HepG2 (cell line): ENCODE results near the gene GUSB. TPM values are rescaled to one million over a fixed set of nuclear protein-coding genes. Genes with fewer than 3 reads are reported as not detected.

ENCODE experiments used
- ATAC-seq: fragments of 200-7000 bp; cut with Tn5 transposase; 3 replicates; pipeline ENCODE4 v1.9.1; 2020; ENCODE audit warnings: mild to moderate bottlenecking, moderate library complexity
- BruUV-seq: library from RNA; stranded (reverse); fragments of 400-500 nt; replicated peaks from 2 replicates; lab custom pipeline; 2021; lab: Mats Ljungman, UMichigan
- CTCF ChIA-PET: fragments of 300-600 bp; formaldehyde crosslinking; extraction: SDS; loops from one replicate; lab custom pipeline; 2021; ENCODE audit warnings: low total read pairs, inconsistent platforms, low intra/inter-chr PET ratio; lab: Yijun Ruan, JAX
- POLR2A ChIA-PET: fragments of 350-600 bp; sonication (Branson Sonifier 250); formaldehyde crosslinking; loops from one replicate; lab custom pipeline; 2020; ENCODE audit warnings: antibody characterized with exemption, inconsistent platforms; lab: Yijun Ruan, JAX
- DNase-seq: peaks from one replicate; pipeline ENCODE4 v3.0.0-alpha.2; 2015; ENCODE audit warnings: low spot score
- FAIRE-seq: peaks from 3 replicates; lab custom pipeline; 2011; peaks lifted over from hg19 to GRCh38; lab: Jason Lieb, UNC
- H2AFZ ChIP-seq: one replicate; pipeline ENCODE4 v1.6.1; 2011; ENCODE audit warnings: low read length, inconsistent platforms
- H3K27ac ChIP-seq: fragments of 300-600 bp; 3 replicates; pipeline ENCODE4 v1.8.0; 2011; ENCODE audit warnings: mixed run types, mild to moderate bottlenecking, mixed read lengths, low read length, inconsistent platforms; ENCODE audit not compliant: insufficient read depth; ENCODE audit errors: extremely low read length
- H3K27me3 ChIP-seq, 2 experiments: fragments of 200-600 bp in 1 of 2; 2 replicates in 1 of 2; 3 replicates in 1 of 2; pipeline versions ENCODE4 v1.6.0 to v1.8.0; 2011; ENCODE audit warnings: low read length in 2 of 2, mild to moderate bottlenecking in 2 of 2, moderate library complexity in 2 of 2, inconsistent platforms in 1 of 2; ENCODE audit not compliant: insufficient read depth in 2 of 2, control insufficient read depth in 1 of 2
- H3K36me3 ChIP-seq, 2 experiments: fragments of 200-600 bp in 1 of 2; replicated peaks in 1 of 2; 2 replicates in 1 of 2; 3 replicates in 1 of 2; pipeline versions ENCODE4 v1.5.1 to v1.8.0; 2011; ENCODE audit warnings: low read length in 2 of 2, inconsistent platforms in 1 of 2; ENCODE audit not compliant: insufficient read depth in 2 of 2, control insufficient read depth in 1 of 2
- H3K4me1 ChIP-seq: 2 replicates; pipeline ENCODE4 v1.5.1; 2012; ENCODE audit warnings: low read length, inconsistent platforms; ENCODE audit not compliant: insufficient read depth
- H3K4me2 ChIP-seq: 2 replicates; pipeline ENCODE4 v1.6.0; 2011; ENCODE audit warnings: low read depth, low read length, inconsistent platforms
- H3K4me3 ChIP-seq, 3 experiments: fragments of 200-600 bp in 1 of 3; sonication (generic), shearing (Covaris generic) in 1 of 3; replicated peaks in 1 of 3; 2 replicates each; pipeline ENCODE4 v1.5.1; 2011 to 2016; ENCODE audit warnings: low read length in 3 of 3, inconsistent platforms in 2 of 3, low read depth in 2 of 3, mild to moderate bottlenecking in 2 of 3, control low read depth in 1 of 3, mixed read lengths in 1 of 3; ENCODE audit not compliant: insufficient read depth in 1 of 3
- H3K79me2 ChIP-seq: one replicate; pipeline ENCODE4 v1.6.1; 2011; ENCODE audit warnings: low read length, inconsistent platforms; ENCODE audit not compliant: insufficient read depth
- H3K9ac ChIP-seq: 2 replicates; pipeline ENCODE4 v1.6.0; 2011; ENCODE audit warnings: mild to moderate bottlenecking, low read depth, low read length, inconsistent platforms; ENCODE audit not compliant: insufficient read depth
- H3K9me3 ChIP-seq: 2 replicates; pipeline ENCODE4 v1.5.1; 2012; ENCODE audit warnings: mild to moderate bottlenecking, low read length
- H4K20me1 ChIP-seq: 2 replicates; pipeline ENCODE4 v1.6.0; 2011; ENCODE audit warnings: inconsistent platforms, mild to moderate bottlenecking, low read length, moderate library complexity; ENCODE audit not compliant: insufficient read depth
- PRMT3 ChIP-seq: sonication (generic); formaldehyde crosslinking; IDR thresholded peaks from 2 replicates; pipeline ENCODE4 v1.8.1; 2022; ENCODE audit warnings: low read depth, mild to moderate bottlenecking, moderate library complexity, missing genetic modification reagents, borderline replicate concordance
- SNAPC2 ChIP-seq: sonication (generic); formaldehyde crosslinking; IDR thresholded peaks from 2 replicates; pipeline ENCODE4 v1.8.1; 2022; ENCODE audit warnings: mild to moderate bottlenecking, missing genetic modification reagents
- ZNF354B ChIP-seq: sonication (generic); formaldehyde crosslinking; IDR thresholded peaks from 2 replicates; pipeline ENCODE4 v1.8.0; 2022; ENCODE audit warnings: mild to moderate bottlenecking, missing genetic modification reagents
- ZNF773 ChIP-seq: sonication (generic); formaldehyde crosslinking; IDR thresholded peaks from 2 replicates; pipeline ENCODE4 v1.4.0; 2020; ENCODE audit warnings: missing genetic modification reagents, borderline replicate concordance
- ZNF841 ChIP-seq: sonication (generic); formaldehyde crosslinking; IDR thresholded peaks from 2 replicates; pipeline ENCODE4 v1.8.1; 2023; ENCODE audit warnings: missing genetic modification reagents, borderline replicate concordance
- WGBS: methylation state at CpG from one replicate; pipeline ENCODE4 v1.1.6; 2017; ENCODE audit warnings: low lambda C conversion rate; 5-methylcytosine and 5-hydroxymethylcytosine counted together
- in situ Hi-C: cut with HindIII; loops from 2 replicates; pipeline ENCODE4 v1.10.0; 2017; ENCODE audit warnings: low pct_unique_long_range_greater_than_20kb; ENCODE audit not compliant: extremely low pct_ligation_motif_present
- intact Hi-C: fragments of 100-400 bp; cut with micrococcal nuclease; formaldehyde crosslinking; loops from one replicate; pipeline ENCODE4 v1.10.0; 2022; ENCODE audit not compliant: unreplicated experiment
- polyA plus RNA-seq, 8 experiments: library from polyadenylated mRNA; depleted of rRNA in 3 of 8; stranded (reverse) in 7 of 8; unstranded in 1 of 8; fragments of >200 nt; fragmentation: Illumina TruSeq in 4 of 8; extraction: Trizol in 4 of 8; gene quantifications; 2 replicates each; pipeline versions ENCODE4 v1.2.1 to v1.2.3, GENCODE V29; 2011 to 2016; ENCODE audit warnings: low read depth in 4 of 8, missing spikeins in 1 of 8, mixed read lengths in 1 of 8; ENCODE audit not compliant: insufficient read depth in 1 of 8
- total RNA-seq, 5 experiments: library from RNA; depleted of rRNA; stranded (reverse); fragments of >200 nt; fragmentation: Illumina TruSeq; extraction: Trizol; gene quantifications; 2 replicates each; pipeline ENCODE4 v1.2.3, GENCODE V29; 2016; ENCODE audit warnings: low read depth in 1 of 5

The GUSB gene
- total and polyA plus RNA-seq, 2 of the 13 experiments (the other 11 are each of a cell fraction or from before 2014, with no cell fraction given), result 18.8 to 60.0 TPM

DNA sequence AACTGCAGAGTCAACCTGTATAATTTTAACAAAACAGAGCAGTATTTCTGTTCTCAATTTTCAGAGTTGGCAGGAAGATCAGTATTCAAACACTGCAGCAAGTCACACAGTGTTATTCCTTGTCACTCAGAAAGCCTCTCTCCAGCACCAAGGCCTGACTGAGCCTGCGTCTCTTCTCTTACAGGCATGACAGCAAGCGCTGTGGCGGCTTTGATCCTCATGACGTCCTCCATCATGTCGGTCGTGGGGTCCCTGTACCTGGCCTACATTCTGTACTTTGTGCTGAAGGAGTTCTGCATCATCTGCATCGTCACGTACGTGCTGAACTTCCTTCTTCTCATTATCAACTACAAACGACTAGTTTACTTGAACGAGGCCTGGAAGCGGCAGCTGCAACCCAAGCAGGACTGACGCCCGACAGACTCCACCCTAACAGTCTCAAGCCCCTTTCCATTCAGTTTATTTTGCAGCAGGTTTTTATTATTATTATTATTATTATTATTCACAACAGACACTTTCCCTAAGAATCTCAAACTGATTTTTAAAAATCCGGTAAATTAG is 28.0 kb downstream of the GUSB start (continued):
- TF ChIP-seq SNAPC2 (CRISPR knock-in tag), result no peak

DNA sequence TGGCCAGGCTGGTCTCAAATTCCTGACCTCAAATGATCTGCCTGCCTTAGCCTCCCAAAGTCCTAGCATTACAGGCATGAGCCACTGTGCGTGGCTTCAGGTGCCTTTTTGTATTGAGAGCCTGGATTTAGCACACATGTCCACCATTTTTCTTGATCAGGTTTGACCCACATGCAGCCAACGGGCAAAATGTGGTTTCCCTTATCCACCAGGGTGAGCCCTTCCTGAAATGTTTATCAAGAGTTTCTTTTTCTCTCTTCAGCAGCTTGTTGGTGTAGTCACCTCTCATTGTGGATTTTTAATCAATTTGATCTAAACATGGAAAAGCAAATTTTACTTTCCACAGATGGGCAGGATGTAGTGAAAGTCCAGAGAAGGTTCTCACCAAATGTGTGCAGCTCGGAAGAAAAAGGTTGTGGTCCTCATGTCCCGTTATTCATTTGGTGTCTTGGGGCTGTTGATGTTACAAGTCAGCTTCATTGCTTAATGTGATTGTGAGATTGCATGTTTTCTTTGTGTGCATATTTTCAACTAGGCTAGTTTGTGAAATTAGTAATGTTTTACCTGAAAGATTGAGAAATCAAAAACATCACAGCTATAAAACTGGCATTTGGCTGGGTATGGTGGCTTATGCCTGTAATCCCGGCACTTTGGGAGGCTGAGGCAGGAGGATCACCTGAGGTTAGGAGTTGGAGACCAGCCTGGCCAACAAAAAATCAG is 28.9 kb downstream of the GUSB start:
- no peak overlapping the region for H2AFZ ChIP-seq
- no peaks in the 10 kb centered on the region for H3K4me1 ChIP-seq
- no peaks in the 10 kb centered on the region for H3K9me3 ChIP-seq
- no peak for FAIRE-seq
- WGBS, result 95% methylated on average over 5 of the region's 5 CpGs
- in situ Hi-C loops, result no loop called here
- no peak for DNase-seq
- no TSS peak for BruUV-seq
- no peak for ATAC-seq
- no peaks in the 10 kb centered on the region for H3K79me2 ChIP-seq
- ChIA-PET POLR2A (no interaction called here), CTCF (no interaction called here)
- peaks cover 4 to 27% of the 10 kb centered on the region in 2 experiments for H3K36me3 ChIP-seq
- no peaks in the 10 kb centered on the region for H3K27me3 ChIP-seq
- no peaks in the 10 kb centered on the region for H4K20me1 ChIP-seq
- no peak overlapping the region for H3K4me3 ChIP-seq
- intact Hi-C loops, result no loop called here
- TF ChIP-seq ZNF841 (CRISPR knock-in tag) (no peak), ZNF354B (CRISPR knock-in tag) (no peak), PRMT3 (CRISPR knock-in tag) (no peak), ZNF773 (CRISPR knock-in tag) (no peak)
- H3K27ac ChIP-seq, result no peak overlapping the region
- no peak overlapping the region for H3K9ac ChIP-seq
- H3K4me2 ChIP-seq, result no peak overlapping the region
